ENCODE measurements around the gene PLAC8L1. TPM values are rescaled to one million over a fixed set of nuclear protein-coding genes. Genes with fewer than 3 reads are reported as not detected.
"Not testable (repeated sequence)": the region's sequence is repeated elsewhere in the genome, so short reads cannot be mapped to it uniquely, and the experiment has no call there.

The PLAC8L1 gene, protein sequence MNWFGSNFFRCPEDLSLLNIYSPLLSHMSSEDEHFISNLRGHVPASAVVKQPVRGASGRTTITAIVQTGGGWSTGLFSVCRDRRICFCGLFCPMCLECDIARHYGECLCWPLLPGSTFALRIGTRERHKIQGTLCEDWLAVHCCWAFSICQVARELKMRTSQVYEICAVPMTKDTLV
- total RNA-seq: 1.1 TPM in 1 of 2 replicates, not detected in the other

DNA sequence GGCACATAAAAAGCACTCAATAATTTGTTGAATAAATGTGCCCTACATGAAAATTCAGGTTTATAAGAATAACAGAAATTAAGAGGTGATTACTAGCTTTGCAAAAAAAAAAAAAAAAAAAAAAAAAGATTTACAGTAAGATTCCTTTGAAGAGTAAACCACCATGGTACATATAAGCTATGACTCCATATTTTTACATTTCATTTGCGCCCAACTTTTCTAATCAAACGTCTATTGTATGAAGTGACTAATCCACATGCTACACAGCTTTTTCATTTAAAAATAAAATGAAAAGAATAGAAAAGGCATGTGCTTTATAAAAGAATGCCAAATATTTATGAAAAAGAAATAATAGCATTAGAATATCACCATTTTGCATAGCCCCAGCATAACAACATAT is at the start of gene PLAC8L1:
PLAC8L1 (minus strand) TSS at position 101 of the 400 bp plus-strand sequence. CDS start 1,266 bp downstream, outside the sequence.
- intact Hi-C loops (cut with micrococcal nuclease): no loop called here

DNA sequence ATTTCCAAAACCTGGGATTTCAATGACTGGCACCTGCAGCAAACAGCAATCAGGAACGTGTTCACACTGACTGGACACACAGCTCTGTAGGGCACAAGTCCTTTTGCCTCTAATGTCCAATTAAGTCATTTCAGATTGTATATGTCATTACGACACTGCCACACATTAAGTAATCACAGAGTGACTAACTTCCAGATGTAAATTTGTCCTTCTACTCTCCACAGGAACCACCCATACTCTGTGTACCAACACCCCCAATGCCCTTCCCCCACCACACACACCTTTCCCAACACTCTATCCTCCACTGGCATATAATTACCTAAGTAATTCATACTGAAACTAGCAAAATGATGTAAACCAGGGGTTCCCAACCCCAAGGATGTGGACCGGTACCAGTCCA is 46.6 kb upstream of the PLAC8L1 start:
- intact Hi-C loops (cut with micrococcal nuclease): no loop called here

DNA sequence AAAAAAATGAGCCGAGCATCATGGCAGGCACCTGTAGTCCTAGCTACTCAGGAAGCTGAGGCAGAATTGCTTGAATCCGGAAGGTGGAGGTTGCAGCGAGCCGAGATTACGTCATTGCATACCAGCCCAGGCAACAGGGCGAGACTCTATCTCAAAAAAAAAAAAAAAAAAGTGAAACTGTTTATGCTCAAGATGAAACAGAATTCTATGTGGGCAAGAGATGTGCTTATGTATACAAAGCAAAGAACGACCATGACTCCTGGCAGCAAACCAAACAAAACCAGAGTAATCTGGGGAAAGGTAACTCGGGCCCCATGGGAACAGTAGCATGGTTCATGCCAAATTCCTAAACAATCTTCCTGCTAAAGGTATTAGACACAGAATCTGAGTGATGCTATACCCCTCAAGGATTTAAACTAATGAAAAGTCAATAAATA is 32.6 kb upstream of the PLAC8L1 start:
- intact Hi-C loops (cut with micrococcal nuclease): no loop called here

DNA sequence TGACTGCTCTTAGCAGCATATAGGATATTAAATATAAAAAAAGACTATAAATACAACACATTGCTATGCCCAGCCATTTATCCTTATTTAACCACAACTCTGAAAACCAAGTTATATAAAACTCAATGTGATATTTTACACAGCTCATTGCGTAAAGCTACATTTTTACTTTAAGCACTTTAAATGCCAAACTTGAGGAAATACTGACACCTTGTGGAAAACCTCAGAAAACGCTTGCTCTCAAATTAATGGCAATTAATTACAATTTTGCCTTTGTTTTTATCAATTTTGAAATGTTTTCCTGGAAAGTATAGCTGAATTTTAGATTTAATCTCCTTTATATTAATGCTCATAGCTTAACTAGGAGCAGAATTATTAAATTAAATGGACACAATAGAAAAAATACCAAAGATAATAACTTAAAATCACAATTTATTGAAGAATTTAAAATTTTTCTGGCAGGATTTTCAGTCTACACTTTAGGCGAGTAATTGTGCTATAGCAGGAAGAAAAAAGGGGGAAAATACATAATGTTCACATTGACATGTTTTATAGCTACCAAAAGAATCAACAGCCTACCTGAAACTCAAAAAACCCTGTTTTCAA is 25.2 kb upstream of the PLAC8L1 start:
- intact Hi-C loops (cut with micrococcal nuclease): no loop called here

DNA sequence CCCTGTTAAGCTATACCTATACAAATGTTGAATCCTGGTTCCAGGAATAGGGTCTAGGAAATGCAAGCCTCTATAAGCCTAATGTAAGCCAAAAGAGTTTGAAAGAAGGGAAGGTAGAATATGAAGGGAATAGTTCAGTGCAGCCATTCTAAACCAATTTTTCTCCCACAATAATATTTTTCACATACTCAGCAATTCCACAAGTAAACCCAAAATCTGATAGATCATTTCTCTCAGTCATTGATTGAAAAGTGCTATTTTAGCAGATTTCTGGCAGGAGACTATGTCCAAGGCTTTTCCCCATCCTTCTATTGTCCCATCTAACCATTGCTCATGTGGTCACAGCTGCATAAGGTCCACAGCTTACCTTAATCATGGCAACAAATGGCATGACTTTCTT is 20.7 kb upstream of the PLAC8L1 start:
- intact Hi-C loops (cut with micrococcal nuclease): loop anchor here (10.0 kb wide), 1 partner anchor 1921 kb away; no protein-coding TSS in a partner anchor

DNA sequence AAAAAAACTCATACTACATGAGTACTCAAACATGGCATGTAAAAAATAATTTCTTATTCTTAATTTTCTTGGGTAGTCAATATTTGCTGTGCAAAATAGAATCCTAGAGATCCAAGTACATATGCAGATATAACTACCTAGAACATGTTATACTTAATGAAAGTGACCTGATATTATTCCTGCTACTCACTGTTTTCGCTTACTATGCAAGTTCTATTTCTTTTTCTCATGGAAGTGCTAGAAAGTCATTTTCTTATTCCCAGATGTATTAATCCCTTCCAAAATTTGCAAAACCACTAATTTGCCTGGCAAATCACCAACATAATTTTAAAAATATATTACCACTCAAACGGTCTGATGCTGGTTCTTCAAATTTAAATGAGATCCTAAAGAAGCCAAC is 19.2 kb upstream of the PLAC8L1 start:
- intact Hi-C loops (cut with micrococcal nuclease): loop anchor here (10.0 kb wide), 1 partner anchor 1920 kb away; no protein-coding TSS in a partner anchor

DNA sequence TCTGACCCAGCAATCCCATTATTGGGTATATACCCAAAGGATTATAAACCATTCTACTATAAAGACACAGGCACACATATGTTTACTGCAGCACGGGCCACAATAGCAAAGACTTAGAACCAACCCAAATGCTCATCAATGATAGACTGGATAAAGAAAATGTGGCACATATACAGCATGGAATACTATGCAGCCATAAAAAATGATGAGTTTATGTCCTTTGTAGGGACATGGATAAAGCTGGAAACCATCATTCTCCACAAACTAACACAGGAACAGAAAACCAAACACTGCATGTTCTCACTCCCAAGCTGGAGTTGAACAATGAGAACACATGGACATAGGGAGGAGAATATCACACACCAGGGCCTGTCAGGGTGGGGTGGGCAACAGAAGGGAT is 16.1 kb upstream of the PLAC8L1 start:
- intact Hi-C loops (cut with micrococcal nuclease): loop anchor here (10.0 kb wide), 1 partner anchor 1917 kb away; no protein-coding TSS in a partner anchor

DNA sequence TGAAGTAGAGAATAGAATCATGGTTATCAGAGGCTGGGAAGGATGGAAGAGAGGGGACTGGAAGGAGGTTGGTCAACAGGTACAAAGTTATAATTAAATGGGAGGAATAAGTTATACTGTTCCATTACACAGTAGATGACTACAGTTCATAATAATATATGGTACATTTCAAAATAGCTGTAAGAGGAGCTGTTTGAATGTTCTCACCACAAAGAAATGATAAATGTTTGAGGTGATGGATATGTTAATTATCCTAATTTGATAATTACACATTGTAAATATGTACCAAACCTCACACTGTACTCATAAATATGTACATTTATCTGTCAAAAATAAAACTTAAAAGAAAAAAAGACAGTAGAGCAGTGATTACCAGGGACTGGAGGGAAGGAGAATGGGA is 12.9 kb upstream of the PLAC8L1 start:
- intact Hi-C loops (cut with micrococcal nuclease): no loop called here

DNA sequence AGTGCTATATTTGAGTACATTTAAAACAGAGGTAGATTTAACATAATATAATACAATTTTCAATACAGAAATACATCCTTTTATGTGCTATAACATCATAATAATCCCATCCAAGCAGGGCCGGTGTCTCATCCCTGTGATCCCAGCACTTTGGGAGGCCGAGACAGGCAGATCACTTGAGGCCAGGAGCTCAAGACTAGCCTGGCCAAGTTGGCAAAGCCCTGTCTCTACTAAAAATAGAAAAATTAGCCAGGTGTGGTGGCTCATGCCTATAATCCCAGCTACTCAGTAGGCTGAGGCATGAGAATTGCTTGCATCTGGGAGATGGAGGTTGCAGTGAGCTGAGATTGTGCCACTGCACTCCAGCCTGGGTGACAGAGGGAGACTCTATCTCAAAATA is 11.8 kb upstream of the PLAC8L1 start:
- intact Hi-C loops (cut with micrococcal nuclease): not testable (repeated sequence)

DNA sequence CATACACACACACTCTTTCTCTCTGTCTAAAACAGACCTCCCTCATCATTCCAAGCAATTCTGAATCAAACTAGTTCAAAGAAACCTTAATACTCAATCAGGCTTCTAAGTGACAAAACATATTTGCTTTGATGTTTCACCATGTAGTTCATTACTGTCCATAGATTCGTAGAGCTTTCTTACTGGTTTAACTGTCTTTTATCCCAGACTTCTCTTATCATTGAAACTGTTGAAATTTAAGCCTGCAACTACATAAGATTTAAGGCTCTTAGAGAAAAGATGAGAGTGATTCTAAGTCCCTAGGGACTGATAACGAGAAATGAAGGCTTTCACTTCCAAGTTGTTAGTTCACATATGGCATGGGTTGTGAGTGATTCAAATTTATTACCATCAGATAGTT is 11.0 kb upstream of the PLAC8L1 start:
- intact Hi-C loops (cut with micrococcal nuclease): no loop called here

DNA sequence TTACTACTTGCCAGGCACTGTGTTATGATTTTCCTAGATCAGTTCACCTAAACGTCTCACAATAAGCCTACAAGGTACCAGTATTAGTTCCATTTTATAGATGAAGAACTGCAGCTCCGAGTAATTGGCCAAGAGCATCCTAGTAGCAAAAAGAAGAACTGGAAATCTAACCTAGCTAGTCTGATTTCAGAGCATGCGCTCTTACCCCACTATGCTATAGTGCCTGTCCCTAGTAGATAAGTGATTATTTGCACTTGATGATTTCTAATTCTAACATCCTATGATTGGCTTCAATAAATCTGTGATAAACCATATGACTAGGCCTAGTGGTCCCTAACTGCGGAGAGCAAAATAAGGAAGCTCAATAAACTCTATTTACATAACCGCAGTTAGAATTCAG is 7.1 kb upstream of the PLAC8L1 start:
- intact Hi-C loops (cut with micrococcal nuclease): no loop called here

DNA sequence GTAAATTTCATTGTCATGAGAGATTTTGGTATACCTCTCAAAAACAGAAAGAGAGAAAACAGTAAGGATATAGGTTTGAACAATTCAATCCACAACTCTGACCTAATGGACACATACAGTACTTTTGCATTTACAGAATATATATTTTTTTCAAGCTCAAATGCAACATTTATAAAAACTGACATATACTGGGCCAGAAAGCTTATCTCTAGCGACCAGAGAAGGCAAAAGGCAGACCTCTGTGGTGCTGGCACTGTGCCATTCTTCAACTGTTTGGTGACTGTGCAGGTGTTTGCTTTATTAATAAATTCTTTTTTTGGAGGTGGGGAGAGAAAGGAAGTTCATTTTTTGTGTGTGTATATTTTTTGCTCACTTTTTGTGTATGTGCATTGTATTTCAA is 6.0 kb upstream of the PLAC8L1 start:
- intact Hi-C loops (cut with micrococcal nuclease): no loop called here

DNA sequence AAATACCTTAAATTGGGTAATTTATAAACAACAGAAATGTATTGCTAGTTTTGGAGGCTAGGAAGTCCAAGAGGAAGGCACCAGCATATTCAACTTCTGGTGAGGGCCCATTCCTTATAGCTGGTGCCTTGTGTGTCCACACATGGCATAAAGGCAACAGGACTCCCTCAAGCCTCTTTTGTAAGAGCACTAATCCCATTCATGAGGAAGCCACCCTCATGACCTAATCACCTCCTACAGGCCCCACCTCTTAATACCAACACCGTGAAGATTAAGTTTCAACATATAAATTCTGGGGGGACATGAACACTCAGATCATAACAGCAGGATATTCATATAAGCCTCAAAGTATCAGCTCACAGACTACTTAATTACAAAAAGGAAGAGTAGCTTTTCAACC is 4.0 kb upstream of the PLAC8L1 start:
- intact Hi-C loops (cut with micrococcal nuclease): no loop called here

DNA sequence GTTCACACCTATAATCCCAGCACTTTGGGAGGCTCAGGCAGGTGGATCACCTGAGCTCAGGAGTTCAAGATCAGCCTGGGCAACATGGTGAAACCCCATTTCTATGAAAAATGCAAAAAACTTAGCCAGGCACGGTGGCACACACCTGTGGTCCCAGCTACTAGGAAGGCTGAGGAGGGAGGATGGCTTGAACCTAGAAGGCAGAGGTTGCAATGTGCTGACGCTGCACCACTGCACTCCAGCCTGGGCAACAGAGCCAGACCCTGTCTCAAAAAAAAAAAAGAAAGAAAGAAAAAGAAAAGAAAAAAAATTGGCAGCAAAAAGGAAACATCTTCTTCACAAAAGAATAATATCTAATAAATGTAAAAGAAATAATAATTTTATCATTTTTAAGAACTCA is 3.5 kb upstream of the PLAC8L1 start:
- intact Hi-C loops (cut with micrococcal nuclease): not testable (repeated sequence)

DNA sequence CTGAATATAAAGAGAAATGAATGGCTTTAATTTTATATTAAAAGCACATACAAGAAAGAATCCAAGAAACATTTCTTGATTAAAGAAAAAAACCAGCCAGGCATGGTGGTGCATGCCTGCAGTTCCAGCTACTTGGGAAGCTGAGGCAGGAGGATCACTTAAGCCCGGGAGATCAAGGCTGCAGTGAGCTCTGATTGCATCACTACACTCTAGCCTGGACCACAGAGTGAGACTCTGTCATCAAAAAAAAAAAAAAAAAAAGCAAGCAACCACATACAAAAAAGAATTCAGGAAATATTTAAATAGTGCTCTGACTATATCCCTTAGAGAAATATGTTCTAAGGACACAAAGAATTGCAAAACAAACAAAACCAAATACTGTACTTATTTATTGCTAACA is 2.5 kb upstream of the PLAC8L1 start:
- intact Hi-C loops (cut with micrococcal nuclease): no loop called here

DNA sequence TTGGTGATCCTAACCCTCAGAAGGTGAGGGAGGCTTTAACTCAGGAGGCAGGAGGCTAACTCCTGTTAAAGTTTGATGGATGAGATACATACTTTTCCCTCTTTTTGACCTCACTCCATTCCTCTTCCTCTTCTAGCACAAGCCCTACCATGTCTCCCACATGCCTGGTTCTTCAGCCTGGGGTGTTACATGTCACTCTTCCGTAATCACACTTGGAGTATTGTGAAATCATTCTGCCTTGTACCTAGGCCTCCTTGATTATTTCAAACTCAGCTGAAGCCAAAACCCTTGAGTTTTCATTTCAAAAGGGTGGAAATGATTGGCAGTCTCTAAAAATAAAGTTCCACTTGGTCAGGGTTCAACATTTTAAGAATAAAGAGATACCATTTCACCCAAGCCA is 1.8 kb downstream of the PLAC8L1 start:
- intact Hi-C loops (cut with micrococcal nuclease): no loop called here

DNA sequence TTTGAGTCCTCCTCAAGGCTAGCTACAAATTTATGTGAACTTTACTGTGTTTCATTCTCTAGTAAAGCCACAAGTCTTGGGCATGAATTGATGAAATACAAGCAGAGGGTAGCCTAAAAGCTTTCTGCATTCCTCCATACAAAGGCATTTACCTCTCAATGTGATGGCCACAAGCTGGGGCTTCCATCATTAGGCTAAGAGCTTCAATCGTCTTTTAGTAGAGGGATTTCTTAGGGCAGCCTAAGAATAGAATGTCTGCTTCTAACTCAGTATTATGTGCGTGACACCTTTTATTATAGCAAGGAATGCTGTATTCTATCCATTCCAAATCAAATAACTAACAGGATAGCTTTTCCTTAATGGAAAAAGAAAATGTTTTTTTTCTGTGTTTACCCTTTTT is 3.7 kb downstream of the PLAC8L1 start:
- intact Hi-C loops (cut with micrococcal nuclease): no loop called here

DNA sequence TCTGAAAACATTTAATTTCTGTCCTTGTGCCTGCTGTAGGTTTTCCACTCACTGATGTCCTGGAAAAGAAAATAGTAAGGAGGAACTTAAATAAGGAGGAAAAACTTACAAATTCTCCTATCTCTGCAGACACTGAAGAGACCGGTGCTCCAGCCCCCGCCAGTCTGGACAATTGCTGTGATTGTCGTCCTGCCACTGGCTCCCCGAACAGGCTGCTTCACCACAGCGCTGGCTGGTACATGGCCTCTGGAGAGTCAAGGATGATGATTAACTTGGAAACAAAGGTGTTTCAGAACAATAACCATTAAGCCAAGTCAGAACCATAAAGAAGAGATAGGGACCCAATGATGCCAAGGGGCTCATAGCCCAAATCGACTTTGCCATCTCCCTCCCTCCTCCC is 7.3 kb downstream of the PLAC8L1 start:
- intact Hi-C loops (cut with micrococcal nuclease): no loop called here

DNA sequence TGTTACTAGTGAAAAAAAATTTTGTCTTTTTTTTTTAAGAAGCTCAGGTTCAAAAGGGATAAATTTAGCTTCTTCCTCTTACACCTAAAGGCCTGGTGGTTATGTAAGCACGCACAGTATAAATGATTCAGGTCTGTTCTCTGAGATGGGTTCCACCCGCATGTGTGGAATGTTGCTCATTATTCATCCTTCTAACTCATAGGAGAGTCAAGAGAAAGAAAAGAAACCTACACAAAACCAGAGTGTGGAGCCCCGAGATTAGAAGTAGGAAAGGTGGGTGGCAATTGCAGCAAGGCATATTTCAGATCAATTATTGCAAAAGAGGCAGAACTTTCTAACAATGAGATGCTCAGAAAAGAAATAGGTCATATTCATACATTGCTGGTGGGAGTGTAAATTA is 13.5 kb downstream of the PLAC8L1 start:
- intact Hi-C loops (cut with micrococcal nuclease): no loop called here

DNA sequence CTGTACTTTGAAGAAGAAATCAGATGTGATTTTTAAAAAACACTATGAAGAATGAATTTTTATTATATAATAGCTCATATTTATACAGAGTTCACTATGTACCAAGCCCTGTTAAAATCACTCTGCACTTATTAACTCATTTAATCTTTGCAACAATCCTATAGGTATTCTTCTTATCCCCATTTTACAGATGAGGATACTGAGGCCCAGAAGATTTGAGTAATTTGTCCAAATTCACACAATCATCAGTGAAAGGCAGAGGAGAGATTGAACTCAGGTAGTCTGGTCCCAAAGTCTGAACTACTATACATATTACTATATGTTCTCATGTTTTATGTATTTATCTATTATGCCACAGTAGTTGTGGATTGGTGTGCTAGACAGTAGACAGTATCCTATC is 16.1 kb downstream of the PLAC8L1 start:
- intact Hi-C loops (cut with micrococcal nuclease): no loop called here

DNA sequence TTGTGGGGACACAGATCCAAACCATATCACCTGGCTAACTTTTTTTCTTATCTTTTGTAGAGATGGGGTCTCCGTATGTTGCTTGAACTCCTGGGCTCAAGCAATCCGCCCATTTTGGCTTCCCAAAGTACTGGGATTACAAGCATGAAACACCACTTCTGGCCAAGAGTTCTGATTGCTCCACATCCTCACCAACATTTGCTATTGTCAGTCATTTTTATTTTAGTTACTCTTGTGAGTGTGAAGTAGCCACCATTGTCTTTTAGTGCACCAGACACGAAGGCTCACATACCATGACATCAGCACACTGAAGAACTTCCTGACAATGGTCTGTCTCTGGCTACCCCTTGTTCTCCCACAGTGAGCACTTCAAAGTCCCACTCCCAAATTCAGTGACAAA is 17.3 kb downstream of the PLAC8L1 start:
- intact Hi-C loops (cut with micrococcal nuclease): no loop called here

DNA sequence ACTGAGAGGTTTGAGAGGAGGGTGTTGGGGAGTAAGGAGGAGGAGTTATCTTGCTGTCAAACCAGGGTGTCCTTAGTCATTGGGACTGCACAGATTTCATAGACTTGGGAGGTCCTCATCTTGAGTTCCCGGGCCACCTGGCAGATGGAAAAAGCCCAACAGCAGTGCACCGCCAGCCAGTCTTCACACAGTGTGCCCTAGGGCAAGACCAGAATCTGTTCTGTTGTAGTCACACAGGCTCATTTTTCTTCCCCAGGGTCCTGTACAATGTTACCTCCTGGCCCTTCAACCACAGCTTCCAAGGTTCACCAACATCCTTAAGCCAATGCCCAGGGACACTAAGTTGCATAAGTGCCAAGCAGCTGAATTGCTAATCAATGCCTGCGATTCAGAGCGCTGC is 21.0 kb downstream of the PLAC8L1 start:
- intact Hi-C loops (cut with micrococcal nuclease): no loop called here

DNA sequence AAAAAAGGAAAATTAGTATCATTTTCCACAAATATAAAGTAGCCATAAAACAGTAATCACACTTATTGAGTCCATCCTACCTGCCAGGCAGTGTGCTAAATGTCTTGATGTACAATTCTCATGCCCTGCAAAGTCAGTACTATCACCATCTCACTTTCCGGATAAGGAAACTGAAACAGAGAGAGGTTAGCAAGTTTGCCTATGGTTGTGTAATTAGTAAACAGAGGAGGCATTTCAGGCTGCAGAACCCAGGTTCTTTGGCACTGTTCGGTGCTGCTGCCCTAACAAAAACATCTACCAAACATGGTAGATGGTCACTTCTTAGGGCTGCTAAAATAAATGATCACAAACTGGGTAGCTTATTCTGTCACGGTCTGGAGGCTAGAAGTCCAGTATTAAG is 22.6 kb downstream of the PLAC8L1 start:
- intact Hi-C loops (cut with micrococcal nuclease): no loop called here
